CD4-positive, alpha-beta T cell (primary cell): ENCODE data around the gene PDE8B. TPM values are rescaled to one million over a fixed set of nuclear protein-coding genes. Genes with fewer than 3 reads are reported as not detected.

ENCODE experiments used
- ATAC-seq: fragments of 200-7000 bp; cut with Tn5 transposase; one replicate; pipeline ENCODE4 v1.10.0; 2022; ENCODE audit warnings: mild to moderate bottlenecking; ENCODE audit not compliant: poor library complexity
- CTCF ChIA-PET: fragments of 350-600 bp; sonication (Branson Sonifier 250); formaldehyde crosslinking; loops from one replicate; lab custom pipeline; 2021; ENCODE audit warnings: antibody characterized with exemption, inconsistent platforms; lab: Charles Lee
- POLR2A ChIA-PET: fragments of 350-600 bp; sonication (Branson Sonifier 250); formaldehyde crosslinking; loops from one replicate; lab custom pipeline; 2021; ENCODE audit warnings: antibody characterized with exemption, inconsistent platforms; lab: Charles Lee
- DNase-seq, 14 experiments: peaks; one replicate each; pipeline ENCODE4 v3.0.0-alpha.2; 2013 to 2020; ENCODE audit warnings: mixed read lengths in 2 of 14
- H3K27ac ChIP-seq, 2 donors: one replicate each; pipeline versions ENCODE4 v1.5.1 to v1.7.0; 2013; ENCODE audit warnings: low read length in 2 of 2, low read depth in 1 of 2, mild to moderate bottlenecking in 1 of 2
- H3K27me3 ChIP-seq, 2 experiments: 1 replicate in 1 of 2; 2 replicates in 1 of 2; pipeline versions ENCODE4 v1.6.1 to v1.7.0; 2013; ENCODE audit warnings: low read length in 2 of 2, control low read depth in 1 of 2, mild to moderate bottlenecking in 1 of 2, moderate library complexity in 1 of 2; ENCODE audit not compliant: insufficient read depth in 2 of 2, control insufficient read depth in 1 of 2
- H3K36me3 ChIP-seq: one replicate; pipeline ENCODE4 v1.6.1; 2013; ENCODE audit warnings: low read length, control low read depth; ENCODE audit not compliant: insufficient read depth
- H3K4me1 ChIP-seq: one replicate; pipeline ENCODE4 v1.6.1; 2013; ENCODE audit warnings: low read length, control low read depth; ENCODE audit not compliant: insufficient read depth
- H3K4me3 ChIP-seq: one replicate; pipeline ENCODE4 v1.5.1; 2013; ENCODE audit warnings: mild to moderate bottlenecking, low read length, moderate library complexity
- H3K9me3 ChIP-seq, 2 experiments: 1 replicate in 1 of 2; 2 replicates in 1 of 2; pipeline versions ENCODE4 v1.6.1 to v1.7.0; 2013; ENCODE audit warnings: low read length in 2 of 2, mild to moderate bottlenecking in 2 of 2, control low read depth in 1 of 2, moderate library complexity in 1 of 2; ENCODE audit not compliant: control insufficient read depth in 1 of 2, insufficient read depth in 1 of 2
- H3K27ac Mint-ChIP-seq: one replicate; pipeline ENCODE4 v1.8.0; 2020; ENCODE audit warnings: mixed read lengths
- H3K27me3 Mint-ChIP-seq: one replicate; pipeline ENCODE4 v1.8.0; 2021; ENCODE audit warnings: mixed read lengths
- H3K36me3 Mint-ChIP-seq: one replicate; pipeline ENCODE4 v1.8.0; 2021; ENCODE audit warnings: low read depth, mixed read lengths
- H3K4me1 Mint-ChIP-seq: one replicate; pipeline ENCODE4 v1.8.0; 2021; ENCODE audit warnings: low read depth, mixed read lengths
- H3K4me3 Mint-ChIP-seq: one replicate; pipeline ENCODE4 v1.8.0; 2020; ENCODE audit warnings: mild to moderate bottlenecking, mixed read lengths
- H3K9me3 Mint-ChIP-seq: one replicate; pipeline ENCODE4 v1.8.0; 2020; ENCODE audit warnings: mixed read lengths
- intact Hi-C, 2 experiments: fragments of 100-400 bp; cut with DNase I in 1 of 2; cut with micrococcal nuclease in 1 of 2; formaldehyde crosslinking; loops; one replicate each; pipeline versions ENCODE4 v1.15.1 to v1.9.0; 2023 to 2025; cut with DNase I, micrococcal nuclease
- total RNA-seq, 174 experiments: library from RNA in 2 of 174; stranded (reverse) in 2 of 174; gene quantifications; one replicate each; pipeline ENCODE4 v1.2.3 and lab custom pipeline; 2021 to 2026
- TF ChIP-seq, protein P1 (sequence below): fragments of 200-600 bp; IDR thresholded peaks from one replicate; pipeline ENCODE4 v1.8.0; 2022; ENCODE audit warnings: antibody characterized with exemption, mild to moderate bottlenecking

PDE8B gene
- total RNA-seq, 2 experiments from 2014 or later = 0.22 to 0.27 TPM

DNA sequence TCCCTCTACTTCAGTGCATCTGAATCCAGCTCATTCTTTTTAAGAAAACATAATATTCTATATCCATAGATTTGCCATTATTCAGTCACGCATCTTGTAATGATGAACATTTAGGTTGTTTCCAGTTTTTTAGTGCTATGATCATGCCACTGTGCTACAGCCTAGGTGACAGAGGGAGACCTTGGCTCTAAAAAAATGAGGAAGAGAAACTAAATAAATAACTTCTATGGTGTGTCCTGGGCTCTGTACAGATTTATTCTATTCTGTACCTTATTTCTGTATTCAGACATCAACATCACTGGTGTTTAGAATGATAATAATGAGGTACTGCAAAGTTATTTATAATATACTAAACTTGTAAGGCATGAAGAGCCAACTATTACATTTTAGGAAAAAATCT, 45.9 kb downstream of the PDE8B start:
- intact Hi-C loops = no loop called here
- no peaks in the 10 kb centered on the region for H3K36me3 Mint-ChIP-seq
- TF ChIP-seq, protein P1, sequence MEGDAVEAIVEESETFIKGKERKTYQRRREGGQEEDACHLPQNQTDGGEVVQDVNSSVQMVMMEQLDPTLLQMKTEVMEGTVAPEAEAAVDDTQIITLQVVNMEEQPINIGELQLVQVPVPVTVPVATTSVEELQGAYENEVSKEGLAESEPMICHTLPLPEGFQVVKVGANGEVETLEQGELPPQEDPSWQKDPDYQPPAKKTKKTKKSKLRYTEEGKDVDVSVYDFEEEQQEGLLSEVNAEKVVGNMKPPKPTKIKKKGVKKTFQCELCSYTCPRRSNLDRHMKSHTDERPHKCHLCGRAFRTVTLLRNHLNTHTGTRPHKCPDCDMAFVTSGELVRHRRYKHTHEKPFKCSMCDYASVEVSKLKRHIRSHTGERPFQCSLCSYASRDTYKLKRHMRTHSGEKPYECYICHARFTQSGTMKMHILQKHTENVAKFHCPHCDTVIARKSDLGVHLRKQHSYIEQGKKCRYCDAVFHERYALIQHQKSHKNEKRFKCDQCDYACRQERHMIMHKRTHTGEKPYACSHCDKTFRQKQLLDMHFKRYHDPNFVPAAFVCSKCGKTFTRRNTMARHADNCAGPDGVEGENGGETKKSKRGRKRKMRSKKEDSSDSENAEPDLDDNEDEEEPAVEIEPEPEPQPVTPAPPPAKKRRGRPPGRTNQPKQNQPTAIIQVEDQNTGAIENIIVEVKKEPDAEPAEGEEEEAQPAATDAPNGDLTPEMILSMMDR = no peak

DNA sequence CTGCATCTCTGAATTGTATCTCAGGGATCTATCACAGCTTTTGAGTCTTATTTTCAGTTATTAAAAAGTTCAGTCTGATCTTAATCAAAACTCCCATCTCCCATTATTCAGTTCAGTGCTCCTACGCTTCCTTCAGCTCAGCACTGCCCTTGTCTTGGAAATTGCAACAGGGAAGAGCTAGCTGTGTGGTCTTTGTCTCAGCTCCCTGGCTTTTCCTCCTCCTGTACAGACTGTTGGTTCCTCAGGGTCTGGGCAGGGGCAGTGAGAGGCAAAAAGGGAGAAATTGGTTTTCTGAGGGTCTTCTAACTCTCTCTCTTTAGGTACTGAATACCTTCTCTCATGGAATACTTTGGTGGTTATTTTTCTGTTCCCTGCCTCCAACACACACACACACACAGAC, 48.2 kb downstream of the PDE8B start:
- H3K9me3 ChIP-seq = no peaks in the 10 kb centered on the region
- Mint-ChIP-seq H3K4me3 (no peak overlapping the region), H3K27ac (no peak overlapping the region), H3K9me3 (peaks cover 3% of the 10 kb centered on the region), H3K36me3 (no peaks in the 10 kb centered on the region), H3K4me1 (no peaks in the 10 kb centered on the region), H3K27me3 (peaks cover 33% of the 10 kb centered on the region)
- no peak overlapping the region for H3K27ac ChIP-seq
- intact Hi-C loops = no loop called here
- H3K4me1 ChIP-seq = no peaks in the 10 kb centered on the region
- CTCF ChIA-PET = interaction anchor here (0.7 kb wide), 1 partner anchor 33 kb away, joined by 4 read pairs; no protein-coding TSS in a partner anchor
- DNase-seq (no peak), ATAC-seq (no peak)
- H3K4me3 ChIP-seq = no peak overlapping the region
- TF ChIP-seq, protein P1 = no peak
- no peaks in the 10 kb centered on the region for H3K36me3 ChIP-seq
- POLR2A ChIA-PET = no interaction called here
- no peaks in the 10 kb centered on the region for H3K27me3 ChIP-seq

More for the DNA sequence above, 45.9 kb downstream of the PDE8B start:
- peaks cover 3% of the 10 kb centered on the region for H3K9me3 Mint-ChIP-seq
- H3K4me1 ChIP-seq = no peaks in the 10 kb centered on the region
- ChIA-PET CTCF (no interaction called here), POLR2A (no interaction called here)
- DNase-seq = no peak
- no peak overlapping the region for H3K4me3 ChIP-seq
- no peak for ATAC-seq
- no peak overlapping the region for H3K4me3 Mint-ChIP-seq
- peaks cover 33% of the 10 kb centered on the region for H3K27me3 Mint-ChIP-seq
- H3K4me1 Mint-ChIP-seq = no peaks in the 10 kb centered on the region
- no peaks in the 10 kb centered on the region for H3K9me3 ChIP-seq
- no peak overlapping the region for H3K27ac ChIP-seq
- H3K27ac Mint-ChIP-seq = no peak overlapping the region
- no peaks in the 10 kb centered on the region for H3K27me3 ChIP-seq
- no peaks in the 10 kb centered on the region for H3K36me3 ChIP-seq

DNA sequence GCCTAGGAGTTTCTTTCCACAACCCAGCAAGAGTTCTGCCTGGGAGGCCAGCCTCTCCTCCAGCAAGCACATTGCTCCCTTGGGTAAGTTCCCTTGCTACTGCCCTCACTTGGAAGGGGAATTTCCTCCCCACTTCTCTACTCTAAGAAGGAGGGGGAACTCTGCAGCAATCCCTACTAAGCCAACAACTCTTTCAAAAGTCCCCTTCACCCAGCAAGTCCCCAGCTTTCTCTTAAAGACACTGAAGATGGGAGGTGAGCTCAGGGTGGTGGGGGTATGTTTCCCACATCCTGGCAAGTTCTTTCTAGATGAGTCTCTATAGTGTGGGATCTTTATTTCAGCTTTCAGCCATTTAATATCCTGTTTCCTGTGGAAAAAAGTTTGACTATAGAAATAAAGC, 49.0 kb downstream of the PDE8B start:
- Mint-ChIP-seq H3K4me1 (no peaks in the 10 kb centered on the region), H3K27ac (no peak overlapping the region), H3K9me3 (peaks cover 3% of the 10 kb centered on the region), H3K36me3 (no peaks in the 10 kb centered on the region), H3K4me3 (no peak overlapping the region), H3K27me3 (peaks cover 33% of the 10 kb centered on the region)
- ChIA-PET CTCF (no interaction called here), POLR2A (no interaction called here)
- no peaks in the 10 kb centered on the region for H3K36me3 ChIP-seq
- no peaks in the 10 kb centered on the region for H3K9me3 ChIP-seq
- H3K4me1 ChIP-seq = no peaks in the 10 kb centered on the region
- H3K4me3 ChIP-seq = no peak overlapping the region
- H3K27ac ChIP-seq = no peak overlapping the region
- intact Hi-C loops = no loop called here
- no peaks in the 10 kb centered on the region for H3K27me3 ChIP-seq
- TF ChIP-seq, protein P1 = no peak
- DNase-seq = no peak
- ATAC-seq = no peak
